Prostate gland (tissue), 2 donors: ENCODE results near the gene KRT13. TPM values are rescaled to one million over a fixed set of nuclear protein-coding genes. Genes with fewer than 3 reads are reported as not detected.

Source experiments
- DNase-seq: peaks from one replicate; pipeline ENCODE4 v3.0.0-alpha.2; 2019; ENCODE audit warnings: low spot score
- H3K27ac ChIP-seq, 2 donors: fragments of 200-600 bp; sonication (generic); 2 replicates each; pipeline ENCODE4 v1.5.1; 2017 to 2019
- H3K27me3 ChIP-seq: fragments of 200-600 bp; sonication (generic); replicated peaks from 2 replicates; pipeline ENCODE4 v1.5.1; 2019; ENCODE audit not compliant: insufficient read depth
- H3K36me3 ChIP-seq, 2 donors: fragments of 200-600 bp; sonication (generic); 1 replicate in 1 of 2; 2 replicates in 1 of 2; pipeline versions ENCODE4 v1.5.1 to v1.8.1; 2017 to 2019
- H3K4me1 ChIP-seq: fragments of 200-600 bp; sonication (generic); replicated peaks from 2 replicates; pipeline ENCODE4 v1.5.1; 2019
- H3K4me3 ChIP-seq, 2 donors: fragments of 200-600 bp; sonication (generic); 2 replicates each; pipeline ENCODE4 v1.5.1; 2017 to 2019
- H3K9me3 ChIP-seq: fragments of 200-600 bp; sonication (generic); 2 replicates; pipeline ENCODE4 v1.5.1; 2017
- CTCF ChIP-seq, 4 experiments: fragments of 200-600 bp in 2 of 4; fragments of 450-650 bp in 2 of 4; sonication (generic) in 2 of 4; IDR thresholded peaks; 1 replicate in 3 of 4; 2 replicates in 1 of 4; pipeline ENCODE4 v1.5.1; 2016 to 2019; ENCODE audit warnings: antibody characterized with exemption in 4 of 4, mild to moderate bottlenecking in 2 of 4, moderate library complexity in 2 of 4
- POLR2A ChIP-seq: fragments of 450-650 bp; IDR thresholded peaks from one replicate; pipeline ENCODE4 v1.6.1; 2016; ENCODE audit warnings: antibody characterized with exemption, mild to moderate bottlenecking
- POLR2AphosphoS5 ChIP-seq: sonication (generic); formaldehyde crosslinking; IDR thresholded peaks from one replicate; pipeline ENCODE4 v1.6.1; 2017; ENCODE audit warnings: antibody characterized with exemption
- WGBS: methylation state at CpG from one replicate; pipeline ENCODE4 v1.1.5; 2018; 5-methylcytosine and 5-hydroxymethylcytosine counted together
- intact Hi-C: fragments of 100-400 bp; cut with DNase I; formaldehyde crosslinking; loops from one replicate; pipeline ENCODE4 v1.14.2; 2022
- total RNA-seq, 2 donors: library from RNA; depleted of rRNA; stranded (reverse); fragments of >200 nt; gene quantifications; one replicate each; pipeline ENCODE4 v1.1.0, GENCODE V29; 2016

KRT13 gene
- total RNA-seq, 2 donors from 2014 or later, result 38.4 to 62.7 TPM

DNA sequence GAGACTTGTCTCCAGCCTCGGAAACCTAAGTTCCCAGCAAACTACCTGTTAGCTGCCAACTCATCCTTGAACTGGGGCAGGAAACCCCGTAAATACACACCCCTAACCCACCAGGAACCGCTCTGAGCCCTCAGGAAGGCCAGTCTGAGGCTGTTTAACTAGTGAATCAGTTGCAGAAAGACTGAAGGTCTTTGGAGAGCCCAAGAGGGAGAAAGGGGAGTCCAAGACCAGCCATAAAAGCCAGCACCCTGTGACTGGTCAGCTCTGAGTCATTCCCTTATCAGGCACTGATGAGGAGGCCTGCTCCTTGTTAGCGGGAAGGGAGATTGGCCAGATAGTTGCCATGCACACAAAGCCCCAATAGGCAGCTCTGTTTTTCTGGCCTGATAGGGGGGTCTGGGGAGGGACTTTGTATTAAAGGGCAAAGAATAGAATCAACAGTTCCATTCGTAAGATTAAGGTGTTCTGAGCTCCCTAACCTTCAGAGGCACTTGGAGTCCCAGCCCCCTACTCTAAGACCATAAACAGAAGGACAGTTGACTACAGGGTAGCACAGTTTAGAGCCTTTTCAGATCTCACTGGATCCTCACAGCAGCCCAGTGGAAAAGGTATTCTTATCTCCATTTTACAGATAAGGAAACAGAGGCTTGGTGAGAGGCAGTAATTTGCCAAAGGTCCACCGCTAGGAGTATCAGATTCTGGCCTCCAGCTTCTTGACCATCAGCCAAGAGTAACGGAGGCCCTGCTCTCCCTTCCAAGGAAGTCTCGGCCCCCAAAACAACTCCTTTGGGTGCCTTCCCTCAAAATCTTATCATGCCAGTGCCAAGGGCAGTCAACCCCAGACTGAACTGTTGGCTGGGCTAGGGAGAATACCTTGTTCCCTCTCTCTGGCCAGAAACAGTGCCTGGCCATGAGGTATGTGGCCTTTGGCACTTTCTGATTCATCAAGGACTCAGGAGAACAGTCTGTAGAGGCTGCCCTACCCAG is 24.9 kb upstream of the KRT13 start:
- intact Hi-C loops, result no loop called here
- H3K4me1 ChIP-seq, result no peaks in the 10 kb centered on the region
- no peaks in the 10 kb centered on the region for H3K9me3 ChIP-seq
- H3K27ac ChIP-seq, result no peak overlapping the region
- H3K27me3 ChIP-seq, result no peaks in the 10 kb centered on the region
- TF ChIP-seq POLR2A, result peak; percentile 23
- TF ChIP-seq POLR2AphosphoS5, result no peak
- WGBS, result 45% methylated on average over 8 of the region's 8 CpGs
- H3K4me3 ChIP-seq, result no peak overlapping the region
- DNase-seq, result no peak
- no peaks in the 10 kb centered on the region for H3K36me3 ChIP-seq

- H3K27me3 ChIP-seq, result no peaks in the 10 kb centered on the region
- no peaks in the 10 kb centered on the region for H3K4me1 ChIP-seq
- H3K36me3 ChIP-seq, result no peaks in the 10 kb centered on the region
- TF ChIP-seq CTCF (IDR thresholded peaks at IDR 0.05), result no peak
- no peak for TF ChIP-seq POLR2A
- no peak for TF ChIP-seq POLR2AphosphoS5
- no peak for DNase-seq
- intact Hi-C loops, result no loop called here
- H3K9me3 ChIP-seq, result no peaks in the 10 kb centered on the region
- H3K27ac ChIP-seq, result no peak overlapping the region
- H3K4me3 ChIP-seq, result no peak overlapping the region
- 83% methylated on average over 5 of the region's 5 CpGs for WGBS
Observed at GRCh38 chr17:41529491-41529915, 24.1 kb upstream of the KRT13 start.

GRCh38 chr17:41528959-41529353 is 23.5 kb upstream of the KRT13 start:
- H3K4me3 ChIP-seq, result no peak overlapping the region
- no peak for DNase-seq
- no peaks in the 10 kb centered on the region for H3K4me1 ChIP-seq
- no peaks in the 10 kb centered on the region for H3K36me3 ChIP-seq
- WGBS, result 71% methylated on average over 10 of the region's 10 CpGs
- H3K27me3 ChIP-seq, result no peaks in the 10 kb centered on the region
- H3K27ac ChIP-seq, result peak overlapping the region in 1 of 2 donors; percentile 76
- intact Hi-C loops, result no loop called here
- TF ChIP-seq POLR2AphosphoS5 (no peak), CTCF (IDR thresholded peaks at IDR 0.05) (no peak), POLR2A (no peak)
- no peaks in the 10 kb centered on the region for H3K9me3 ChIP-seq

DNA sequence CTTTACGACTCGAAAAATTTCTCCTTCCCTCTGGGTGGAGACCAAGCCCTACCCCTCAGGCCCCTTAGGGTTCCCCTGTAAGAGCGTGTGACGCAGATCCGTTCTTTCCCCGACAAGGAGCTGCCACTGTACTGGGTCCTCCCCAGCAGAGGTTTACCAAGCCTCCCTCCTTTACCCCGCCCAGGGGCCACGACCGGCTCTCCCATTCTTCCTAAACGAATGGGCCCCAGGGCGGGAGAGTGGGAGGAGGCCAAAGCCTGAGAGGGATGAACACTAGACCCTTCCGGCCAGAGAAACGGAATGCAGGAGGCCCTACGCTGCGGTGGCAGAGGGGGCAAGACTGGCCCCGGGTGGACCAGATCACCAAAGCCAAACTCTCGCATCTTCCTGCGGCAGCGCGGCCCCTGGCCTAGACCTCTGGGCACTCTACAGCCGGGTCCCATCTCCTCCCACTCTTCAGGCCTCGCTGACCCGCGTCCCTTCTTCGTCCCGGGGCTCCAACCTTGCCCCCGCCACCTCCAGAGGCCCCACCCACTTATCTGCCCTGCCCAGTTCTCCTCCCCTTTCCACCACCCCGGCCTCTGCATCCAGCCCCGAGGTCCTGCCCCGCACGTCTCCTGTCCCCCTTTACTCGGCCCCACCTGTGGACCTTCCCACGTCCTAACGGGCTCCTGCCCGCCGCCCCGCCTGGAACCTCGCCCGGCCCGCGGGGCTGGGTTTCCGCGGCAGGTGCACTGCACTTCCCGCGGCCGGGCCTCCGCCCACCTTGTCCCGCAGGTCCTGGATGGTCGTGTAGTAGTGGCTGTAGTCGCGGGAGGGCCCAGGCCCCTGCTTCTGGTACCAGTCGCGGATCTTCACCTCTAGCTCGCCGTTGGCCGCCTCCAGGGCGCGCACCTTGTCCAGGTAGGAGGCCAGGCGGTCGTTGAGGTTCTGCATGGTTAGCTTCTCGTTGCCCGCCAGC is 21.9 kb upstream of the KRT13 start:
- WGBS, result 25% methylated on average over 53 of the region's 62 CpGs
- peak overlapping the region; percentile 70 to 76 for H3K27ac ChIP-seq
- no peaks in the 10 kb centered on the region for H3K27me3 ChIP-seq

More for the DNA sequence above, 21.9 kb upstream of the KRT13 start:
- intact Hi-C loops, result no loop called here
- H3K4me1 ChIP-seq, result peaks cover 8% of the 10 kb centered on the region
- DNase-seq, result no peak
- peak overlapping the region; percentile 44 to 51 for H3K4me3 ChIP-seq
- TF ChIP-seq POLR2A, result peak; percentile 21
- peak in 1 of 4 experiments; percentile 11 for TF ChIP-seq CTCF (IDR thresholded peaks at IDR 0.05)
- no peak for TF ChIP-seq POLR2AphosphoS5
- no peaks in the 10 kb centered on the region for H3K9me3 ChIP-seq
- H3K36me3 ChIP-seq, result no peaks in the 10 kb centered on the region
